Epithelial cell of proximal tubule (primary cell): ENCODE measurements around the gene USP17L17. TPM values are rescaled to one million over a fixed set of nuclear protein-coding genes. Genes with fewer than 3 reads are reported as not detected.
"Not testable (repeated sequence)": the region's sequence is repeated elsewhere in the genome, so short reads cannot be mapped to it uniquely, and the experiment has no call there.

Experiments
- DNase-seq: peaks from one replicate; pipeline ENCODE4 v3.0.0-alpha.2; 2011; ENCODE audit warnings: low read depth
- H3K4me3 ChIP-seq: 2 replicates; pipeline ENCODE4 v1.5.1; 2011; ENCODE audit warnings: low read depth, mild to moderate bottlenecking, low read length
- total RNA-seq: library from RNA; depleted of rRNA; stranded (reverse); fragments of >200 nt; gene quantifications from 2 replicates; pipeline ENCODE4 v1.2.3, GENCODE V29; 2015

USP17L17 gene, protein sequence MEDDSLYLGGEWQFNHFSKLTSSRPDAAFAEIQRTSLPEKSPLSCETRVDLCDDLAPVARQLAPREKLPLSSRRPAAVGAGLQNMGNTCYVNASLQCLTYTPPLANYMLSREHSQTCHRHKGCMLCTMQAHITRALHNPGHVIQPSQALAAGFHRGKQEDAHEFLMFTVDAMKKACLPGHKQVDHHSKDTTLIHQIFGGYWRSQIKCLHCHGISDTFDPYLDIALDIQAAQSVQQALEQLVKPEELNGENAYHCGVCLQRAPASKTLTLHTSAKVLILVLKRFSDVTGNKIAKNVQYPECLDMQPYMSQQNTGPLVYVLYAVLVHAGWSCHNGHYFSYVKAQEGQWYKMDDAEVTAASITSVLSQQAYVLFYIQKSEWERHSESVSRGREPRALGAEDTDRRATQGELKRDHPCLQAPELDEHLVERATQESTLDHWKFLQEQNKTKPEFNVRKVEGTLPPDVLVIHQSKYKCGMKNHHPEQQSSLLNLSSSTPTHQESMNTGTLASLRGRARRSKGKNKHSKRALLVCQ
- not detected in 2 replicates for total RNA-seq

DNA sequence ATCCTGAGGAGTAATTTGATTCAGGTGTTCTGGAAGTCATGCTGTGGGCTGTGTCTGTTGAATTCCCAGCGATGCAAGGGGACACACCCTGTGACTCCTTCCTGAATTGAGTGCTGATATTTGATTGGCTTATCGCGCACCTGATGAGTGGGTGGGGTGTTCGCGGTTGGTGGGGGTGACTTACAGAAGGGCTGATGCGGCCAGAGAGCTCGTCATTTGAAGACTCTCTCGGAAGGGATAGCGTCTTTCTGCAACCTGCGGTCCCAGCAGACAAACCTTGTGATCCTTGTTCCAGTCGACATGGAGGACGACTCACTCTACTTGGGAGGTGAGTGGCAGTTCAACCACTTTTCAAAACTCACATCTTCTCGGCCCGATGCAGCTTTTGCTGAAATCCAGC, at the start of gene USP17L17:
Gene USP17L17, plus strand, starts transcription at position 301 of the 400 bp plus-strand sequence. Its CDS starts 0 bp downstream, at position 301.
- not testable (repeated sequence) for DNase-seq, H3K4me3 ChIP-seq

DNA sequence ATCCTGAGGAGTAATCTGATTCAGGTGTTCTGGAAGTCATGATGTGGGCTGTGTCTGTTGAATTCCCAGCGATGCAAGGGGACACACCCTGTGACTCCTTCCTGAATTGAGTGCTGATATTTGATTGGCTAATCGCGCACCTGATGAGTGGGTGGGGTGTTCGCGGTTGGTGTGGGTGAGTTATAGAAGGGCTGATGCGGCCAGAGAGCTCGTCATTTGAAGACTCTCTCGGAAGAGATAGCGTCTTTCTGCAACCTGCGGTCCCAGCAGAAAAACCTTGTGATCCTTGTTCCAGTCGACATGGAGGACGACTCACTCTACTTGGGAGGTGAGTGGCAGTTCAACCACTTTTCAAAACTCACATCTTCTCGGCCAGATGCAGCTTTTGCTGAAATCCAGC, 33.3 kb upstream of the USP17L17 start, which contains the start of gene USP17L10:
Gene USP17L10, plus strand, starts transcription at position 301 of the 400 bp plus-strand sequence. Its CDS starts 0 bp downstream, at position 301.
- not testable (repeated sequence) for DNase-seq, H3K4me3 ChIP-seq

DNA sequence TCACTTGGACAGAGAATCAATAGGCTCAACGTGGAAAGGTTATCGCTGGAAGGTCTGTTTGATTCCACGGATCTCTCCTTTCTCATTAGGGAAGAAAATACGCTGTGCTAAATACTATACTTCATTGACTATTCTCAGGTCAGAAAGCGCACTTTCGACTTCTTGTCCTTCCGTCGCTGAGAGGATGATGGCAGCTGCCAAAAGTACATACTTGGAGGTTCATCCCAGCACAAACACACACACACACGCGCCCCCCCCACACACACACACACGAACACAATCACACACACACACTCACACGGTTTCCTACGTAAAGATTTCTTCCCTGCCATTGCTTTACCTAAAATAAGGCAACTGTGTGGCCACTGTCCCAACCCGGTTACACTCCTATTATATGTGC, 29.0 kb upstream of the USP17L17 start:
- H3K4me3 ChIP-seq, DNase-seq: not testable (repeated sequence)

- H3K4me3 ChIP-seq, DNase-seq: not testable (repeated sequence)
These were observed 28.6 kb upstream of the USP17L17 start, which contains the start of gene USP17L11 for GRCh38 chr4:9215105-9215504. TSS of gene USP17L11 (plus strand) at chr4:9215405. CDS start at chr4:9215405, 0 bp downstream.

- H3K4me3 ChIP-seq = not testable (repeated sequence)
These were observed 23.8 kb upstream of the USP17L17 start, which contains the start of gene USP17L12 for GRCh38 chr4:9219852-9220251. TSS of gene USP17L12 (plus strand) at chr4:9220152. CDS start at chr4:9220152, 0 bp downstream.

GRCh38 chr4:9224596-9224995, 19.1 kb upstream of the USP17L17 start, which contains the start of gene USP17L13:
TSS of gene USP17L13 (plus strand) at chr4:9224896. CDS start at chr4:9224896, 0 bp downstream.
- DNase-seq, H3K4me3 ChIP-seq: not testable (repeated sequence)

More at GRCh38 chr4:9219852-9220251, 23.8 kb upstream of the USP17L17 start, which contains the start of gene USP17L12:
- not testable (repeated sequence) for DNase-seq

DNA sequence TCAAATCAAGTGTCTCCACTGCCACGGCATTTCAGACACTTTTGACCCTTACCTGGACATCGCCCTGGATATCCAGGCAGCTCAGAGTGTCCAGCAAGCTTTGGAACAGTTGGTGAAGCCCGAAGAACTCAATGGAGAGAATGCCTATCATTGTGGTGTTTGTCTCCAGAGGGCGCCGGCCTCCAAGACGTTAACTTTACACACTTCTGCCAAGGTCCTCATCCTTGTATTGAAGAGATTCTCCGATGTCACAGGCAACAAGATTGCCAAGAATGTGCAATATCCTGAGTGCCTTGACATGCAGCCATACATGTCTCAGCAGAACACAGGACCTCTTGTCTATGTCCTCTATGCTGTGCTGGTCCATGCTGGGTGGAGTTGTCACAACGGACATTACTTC, 13.4 kb upstream of the USP17L17 start:
- H3K4me3 ChIP-seq, DNase-seq: not testable (repeated sequence)

DNA sequence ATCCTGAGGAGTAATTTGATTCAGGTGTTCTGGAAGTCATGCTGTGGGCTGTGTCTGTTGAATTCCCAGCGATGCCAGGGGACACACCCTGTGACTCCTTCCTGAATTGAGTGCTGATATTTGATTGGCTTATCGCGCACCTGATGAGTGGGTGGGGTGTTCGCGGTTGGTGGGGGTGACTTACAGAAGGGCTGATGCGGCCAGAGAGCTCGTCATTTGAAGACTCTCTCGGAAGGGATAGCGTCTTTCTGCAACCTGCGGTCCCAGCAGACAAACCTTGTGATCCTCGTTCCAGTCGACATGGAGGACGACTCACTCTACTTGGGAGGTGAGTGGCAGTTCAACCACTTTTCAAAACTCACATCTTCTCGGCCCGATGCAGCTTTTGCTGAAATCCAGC, 9.6 kb upstream of the USP17L17 start, which contains the start of gene USP17L15:
Gene USP17L15, plus strand, starts transcription at position 301 of the 400 bp plus-strand sequence. Its CDS starts 0 bp downstream, at position 301.
- DNase-seq, H3K4me3 ChIP-seq: not testable (repeated sequence)

DNA sequence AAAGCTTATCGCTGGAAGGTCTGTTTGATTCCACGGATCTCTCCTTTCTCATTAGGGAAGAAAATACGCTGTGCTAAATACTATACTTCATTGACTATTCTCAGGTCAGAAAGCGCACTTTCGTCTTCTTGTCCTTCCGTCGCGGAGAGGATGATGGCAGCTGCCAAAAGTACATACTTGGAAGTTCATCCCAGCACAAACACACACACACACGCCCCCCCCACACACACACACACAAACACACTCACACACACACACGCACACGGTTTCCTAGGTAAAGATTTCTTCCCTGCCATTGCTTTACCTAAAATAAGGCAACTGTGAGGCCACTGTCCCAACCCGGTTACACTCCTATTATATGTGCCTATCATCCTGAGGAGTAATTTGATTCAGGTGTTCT, 5.2 kb upstream of the USP17L17 start:
- not testable (repeated sequence) for DNase-seq, H3K4me3 ChIP-seq

GRCh38 chr4:9247953-9248680, 4.4 kb downstream of the USP17L17 start, which contains the start of gene USP17L18:
TSS of gene USP17L18 (plus strand) at chr4:9248630. CDS start at chr4:9248630, 0 bp downstream.
- not testable (repeated sequence) for H3K4me3 ChIP-seq, DNase-seq

DNA sequence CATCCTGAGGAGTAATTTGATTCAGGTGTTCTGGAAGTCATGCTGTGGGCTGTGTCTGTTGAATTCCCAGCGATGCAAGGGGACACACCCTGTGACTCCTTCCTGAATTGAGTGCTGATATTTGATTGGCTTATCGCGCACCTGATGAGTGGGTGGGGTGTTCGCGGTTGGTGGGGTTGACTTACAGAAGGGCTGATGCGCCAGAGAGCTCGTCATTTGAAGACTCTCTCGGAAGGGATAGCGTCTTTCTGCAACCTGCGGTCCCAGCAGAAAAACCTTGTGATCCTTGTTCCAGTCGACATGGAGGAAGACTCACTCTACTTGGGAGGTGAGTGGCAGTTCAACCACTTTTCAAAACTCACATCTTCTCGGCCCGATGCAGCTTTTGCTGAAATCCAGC, 9.4 kb downstream of the USP17L17 start, which contains the start of gene USP17L19:
Gene USP17L19, plus strand, starts transcription at position 301 of the 400 bp plus-strand sequence. Its CDS starts 0 bp downstream, at position 301.
- not testable (repeated sequence) for DNase-seq, H3K4me3 ChIP-seq

DNA sequence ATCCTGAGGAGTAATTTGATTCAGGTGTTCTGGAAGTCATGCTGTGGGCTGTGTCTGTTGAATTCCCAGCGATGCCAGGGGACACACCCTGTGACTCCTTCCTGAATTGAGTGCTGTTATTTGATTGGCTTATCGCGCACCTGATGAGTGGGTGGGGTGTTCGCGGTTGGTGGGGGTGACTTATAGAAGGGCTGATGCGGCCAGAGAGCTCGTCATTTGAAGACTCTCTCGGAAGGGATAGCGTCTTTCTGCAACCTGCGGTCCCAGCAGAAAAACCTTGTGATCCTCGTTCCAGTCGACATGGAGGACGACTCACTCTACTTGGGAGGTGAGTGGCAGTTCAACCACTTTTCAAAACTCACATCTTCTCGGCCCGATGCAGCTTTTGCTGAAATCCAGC, 14.1 kb downstream of the USP17L17 start, which contains the start of gene USP17L20:
Gene USP17L20, plus strand, starts transcription at position 301 of the 400 bp plus-strand sequence. Its CDS starts 0 bp downstream, at position 301.
- DNase-seq, H3K4me3 ChIP-seq: not testable (repeated sequence)

DNA sequence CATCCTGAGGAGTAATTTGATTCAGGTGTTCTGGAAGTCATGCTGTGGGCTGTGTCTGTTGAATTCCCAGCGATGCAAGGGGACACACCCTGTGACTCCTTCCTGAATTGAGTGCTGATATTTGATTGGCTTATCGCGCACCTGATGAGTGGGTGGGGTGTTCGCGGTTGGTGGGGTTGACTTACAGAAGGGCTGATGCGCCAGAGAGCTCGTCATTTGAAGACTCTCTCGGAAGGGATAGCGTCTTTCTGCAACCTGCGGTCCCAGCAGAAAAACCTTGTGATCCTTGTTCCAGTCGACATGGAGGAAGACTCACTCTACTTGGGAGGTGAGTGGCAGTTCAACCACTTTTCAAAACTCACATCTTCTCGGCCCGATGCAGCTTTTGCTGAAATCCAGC, 18.9 kb downstream of the USP17L17 start, which contains the start of gene USP17L21:
Gene USP17L21, plus strand, starts transcription at position 301 of the 400 bp plus-strand sequence. Its CDS starts 0 bp downstream, at position 301.
- not testable (repeated sequence) for DNase-seq, H3K4me3 ChIP-seq

GRCh38 chr4:9267319-9267718, 23.6 kb downstream of the USP17L17 start, which contains the start of gene USP17L22:
TSS of gene USP17L22 (plus strand) at chr4:9267619. CDS start at chr4:9267619, 0 bp downstream.
- DNase-seq, H3K4me3 ChIP-seq: not testable (repeated sequence)

- H3K4me3 ChIP-seq, DNase-seq: not testable (repeated sequence)
These were observed 28.0 kb downstream of the USP17L17 start for GRCh38 chr4:9271719-9272118.
